HG02571 (cell line): ENCODE data around the gene HTRA3.

ENCODE experiments used
- ATAC-seq: cut with Tn5 transposase; IDR thresholded peaks from one replicate; pipeline ENCODE4 v1.9.1; 2021; ENCODE audit warnings: mild to moderate bottlenecking, moderate library complexity; ENCODE audit not compliant: unreplicated experiment

Gene HTRA3

DNA sequence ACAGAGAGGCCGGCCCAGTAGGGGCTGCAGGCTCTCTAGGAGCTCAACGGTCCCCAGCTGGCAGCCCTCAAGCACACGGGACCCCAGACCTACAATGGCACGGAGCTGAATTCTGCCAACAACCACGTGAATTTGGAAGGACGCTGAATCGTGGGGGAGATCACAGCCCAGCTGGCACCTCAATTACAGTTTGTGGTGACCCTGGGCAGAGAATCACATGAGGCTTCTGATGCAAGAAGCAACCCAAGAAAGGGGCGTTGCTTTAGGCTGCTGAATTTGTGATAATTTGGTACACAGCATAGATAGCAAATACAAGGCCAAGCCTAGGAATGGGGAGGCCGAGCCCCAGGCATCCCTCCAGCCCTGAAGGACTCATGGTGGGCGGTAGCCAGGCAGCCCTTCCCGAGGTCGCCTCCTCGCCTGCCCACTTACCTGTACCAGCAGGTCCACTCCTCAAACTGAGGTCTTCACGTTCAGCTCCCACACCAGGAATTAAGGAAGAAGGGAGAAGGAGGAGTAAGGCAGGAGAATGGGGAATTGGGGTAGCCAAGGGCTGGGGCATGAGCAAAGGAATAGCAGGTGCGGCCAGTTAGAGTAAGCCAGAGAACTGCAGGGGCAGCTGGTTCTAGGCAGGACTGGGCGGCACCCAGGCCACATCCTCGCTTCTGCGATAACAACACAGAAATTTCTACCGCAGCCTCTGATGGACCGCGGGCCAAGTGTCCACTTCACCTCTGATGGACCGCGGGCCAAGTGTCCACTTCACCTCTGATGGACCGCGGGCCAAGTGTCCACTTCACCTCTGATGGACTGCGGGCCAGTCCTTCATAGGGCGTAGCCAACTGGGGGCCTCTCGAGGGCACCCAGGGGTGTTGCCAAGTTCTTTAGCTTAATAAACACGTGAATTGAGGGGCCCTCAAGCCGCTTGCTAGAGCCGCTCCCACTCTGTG, 23.4 kb upstream of the HTRA3 start:
- ATAC-seq: no peak

DNA sequence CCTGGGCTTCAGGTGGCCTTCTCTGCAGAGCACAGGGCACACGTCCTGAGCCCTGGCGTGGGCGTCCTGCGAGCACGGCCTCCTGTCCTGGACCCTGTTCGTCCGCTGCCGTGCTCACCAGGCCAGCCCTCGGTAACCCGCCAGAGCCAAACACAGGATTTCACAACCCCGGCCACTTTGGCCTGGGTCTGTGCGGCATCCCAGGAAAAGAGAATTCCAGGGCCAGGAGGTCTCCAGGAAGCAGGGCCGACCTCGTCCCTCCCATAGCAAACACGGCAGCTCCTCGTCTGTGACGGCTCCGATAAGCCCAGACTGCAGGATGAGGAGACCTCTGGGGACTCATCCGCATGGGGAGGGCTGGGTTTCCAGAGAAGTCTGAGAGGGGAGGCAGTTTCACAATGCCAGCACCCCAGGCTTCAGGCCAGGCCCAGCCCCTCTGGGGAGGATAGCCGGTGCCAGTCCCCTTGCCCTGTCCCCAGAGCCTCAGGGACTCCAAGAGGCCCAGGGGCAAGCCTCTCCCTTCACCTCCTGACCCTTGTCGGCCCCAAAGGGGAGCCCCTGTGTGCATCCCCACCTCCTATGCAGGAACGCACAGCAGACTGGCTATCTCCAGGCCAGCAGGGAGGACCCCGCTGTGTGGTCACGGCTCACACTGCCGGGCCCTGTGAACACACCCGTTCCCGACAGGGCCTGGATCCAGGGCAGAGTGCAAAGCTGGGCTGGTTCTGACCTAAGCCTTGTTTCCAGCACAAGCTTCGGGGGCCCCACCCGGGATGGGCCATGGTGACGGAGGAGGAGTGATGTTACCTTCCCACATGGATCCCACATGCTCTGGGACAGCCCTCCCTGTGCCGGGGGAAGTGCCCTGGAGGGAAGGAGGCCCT, 22.3 kb upstream of the HTRA3 start:
- no peak for ATAC-seq

GRCh38 chr4:8248091-8248490, 21.5 kb upstream of the HTRA3 start:
- no peak for ATAC-seq

DNA sequence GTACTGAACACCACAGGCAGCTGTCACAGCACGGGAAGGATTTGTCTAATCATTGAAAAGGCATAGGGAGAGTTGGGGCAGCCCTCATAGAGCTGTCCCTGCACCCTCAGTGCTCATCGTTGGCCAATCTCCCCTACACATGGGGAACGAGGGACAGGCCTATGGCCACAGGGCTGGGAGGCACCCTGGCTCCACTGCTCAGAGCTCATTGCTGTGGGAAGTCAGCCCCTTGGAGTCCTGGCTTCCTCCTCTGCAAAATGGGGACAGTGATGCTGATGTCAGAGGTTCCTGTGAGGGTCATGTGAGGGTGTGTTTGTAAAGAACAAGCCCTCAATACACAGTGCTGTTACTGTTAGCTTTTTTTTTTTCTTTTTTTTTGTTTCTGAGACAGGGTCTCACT, 19.3 kb upstream of the HTRA3 start:
- ATAC-seq: no peak

DNA sequence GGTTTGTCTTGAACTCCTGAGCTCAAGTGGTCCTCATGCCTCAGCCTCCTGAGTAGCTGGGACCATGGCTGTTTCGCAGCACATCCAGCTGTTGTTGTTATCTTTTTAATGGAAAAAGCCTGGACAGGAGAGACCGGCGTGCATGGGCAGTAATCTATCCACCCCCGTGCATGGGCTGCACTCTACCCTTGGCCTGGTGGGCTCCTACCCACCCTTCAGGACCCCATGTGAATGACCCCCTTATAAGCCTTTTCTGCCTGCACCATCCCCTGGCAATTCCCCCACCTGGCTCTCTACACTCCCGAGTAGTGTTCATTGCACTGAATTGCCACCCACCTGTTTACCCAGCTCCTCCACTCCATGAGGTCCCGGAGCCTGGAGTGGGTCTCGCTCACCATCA, 18.9 kb upstream of the HTRA3 start:
- ATAC-seq: no peak

- ATAC-seq: no peak
These were observed 18.3 kb upstream of the HTRA3 start for GRCh38 chr4:8251110-8251883.

GRCh38 chr4:8252301-8253173, 17.0 kb upstream of the HTRA3 start:
- no peak for ATAC-seq

DNA sequence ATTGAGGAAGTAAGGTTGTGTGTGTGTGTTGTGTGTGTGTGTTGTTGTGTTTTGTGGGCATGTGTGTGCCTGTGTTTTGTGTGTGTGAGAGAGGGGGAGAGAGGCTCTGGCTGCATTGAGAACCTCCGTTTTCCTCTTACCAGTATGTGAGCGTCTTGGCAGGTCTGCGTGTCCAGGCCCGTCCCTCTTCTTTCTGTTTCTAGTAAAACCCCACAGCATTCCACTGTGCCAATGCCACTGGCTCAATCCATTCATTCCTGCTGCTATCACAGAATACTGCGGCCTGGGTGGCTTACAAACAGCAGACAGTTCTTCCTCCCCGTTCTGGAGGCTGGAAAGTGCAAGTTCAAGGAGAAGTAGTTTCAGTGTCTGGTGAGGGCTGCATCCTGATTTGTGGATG, 15.5 kb upstream of the HTRA3 start:
- ATAC-seq: no peak

GRCh38 chr4:8255698-8256441, 13.7 kb upstream of the HTRA3 start:
- no peak for ATAC-seq

GRCh38 chr4:8257854-8258253, 11.7 kb upstream of the HTRA3 start:
- no peak for ATAC-seq

GRCh38 chr4:8258552-8259212, 10.9 kb upstream of the HTRA3 start:
- ATAC-seq: no peak

DNA sequence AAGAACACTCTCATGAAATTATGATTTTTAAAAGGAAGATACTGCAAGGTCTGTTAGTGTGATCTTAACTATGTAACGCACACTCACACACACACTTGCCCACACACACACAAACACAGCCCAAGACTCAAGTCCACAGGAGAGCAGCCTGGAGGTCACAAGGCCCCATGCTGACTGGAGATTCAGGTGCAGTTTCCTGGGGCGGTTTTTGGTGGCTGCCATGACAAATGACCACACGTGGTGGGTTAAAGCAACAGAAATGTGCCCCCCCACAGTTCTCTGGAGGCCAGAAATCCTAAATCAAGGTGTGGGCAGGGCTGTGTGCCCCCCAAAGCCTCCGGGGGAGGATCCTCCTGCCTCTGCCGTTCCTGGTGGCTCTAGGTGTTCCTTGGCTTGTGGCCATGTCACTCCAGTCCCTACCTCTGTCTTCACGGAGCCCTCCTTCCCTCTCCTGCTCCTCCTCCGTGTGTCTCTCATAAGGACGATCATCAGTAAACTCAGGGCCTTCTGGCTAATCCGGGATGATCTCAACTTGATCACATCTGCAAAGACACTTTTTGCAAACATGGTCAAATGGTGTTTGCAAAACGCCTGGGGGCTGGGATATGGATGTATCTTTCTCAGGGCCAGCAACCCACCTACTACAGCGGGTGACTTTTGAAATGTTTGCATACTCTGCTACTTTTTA, 9.7 kb upstream of the HTRA3 start:
- ATAC-seq: no peak

- ATAC-seq: no peak
These were observed 8.9 kb upstream of the HTRA3 start for GRCh38 chr4:8260656-8261111.

DNA sequence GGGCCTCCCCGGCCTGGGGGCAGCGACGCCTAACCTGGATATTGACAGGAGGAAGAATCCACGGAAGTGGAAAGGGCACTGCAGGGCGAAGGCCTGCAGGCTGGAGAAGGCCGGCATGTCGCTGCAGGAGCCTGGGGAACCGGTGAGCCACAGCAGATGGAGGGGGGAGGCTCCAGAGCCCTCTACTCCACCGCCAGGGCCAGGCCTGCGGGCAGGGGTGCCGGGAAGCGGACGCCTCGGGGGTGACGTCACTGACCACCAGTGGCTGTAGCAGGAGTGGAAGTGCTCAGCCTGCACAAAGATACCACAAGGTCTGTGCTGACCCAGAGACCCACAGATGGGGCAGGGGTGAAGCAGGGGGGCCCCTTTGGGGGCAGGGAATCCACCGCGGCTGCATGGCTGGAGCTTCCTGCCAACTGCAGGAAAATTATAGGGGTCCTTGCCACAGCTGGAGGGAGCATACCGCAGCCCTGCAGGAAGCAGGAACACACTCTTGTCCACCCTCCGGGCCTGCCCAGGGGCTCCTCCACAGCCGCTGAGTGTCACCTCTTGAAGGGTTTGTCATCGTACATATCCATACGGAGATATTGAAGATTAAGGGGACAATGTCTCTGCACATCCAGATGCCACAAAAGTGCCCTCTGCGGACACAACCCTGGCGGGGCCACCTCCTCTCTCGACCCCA, 7.6 kb upstream of the HTRA3 start:
- ATAC-seq: no peak

DNA sequence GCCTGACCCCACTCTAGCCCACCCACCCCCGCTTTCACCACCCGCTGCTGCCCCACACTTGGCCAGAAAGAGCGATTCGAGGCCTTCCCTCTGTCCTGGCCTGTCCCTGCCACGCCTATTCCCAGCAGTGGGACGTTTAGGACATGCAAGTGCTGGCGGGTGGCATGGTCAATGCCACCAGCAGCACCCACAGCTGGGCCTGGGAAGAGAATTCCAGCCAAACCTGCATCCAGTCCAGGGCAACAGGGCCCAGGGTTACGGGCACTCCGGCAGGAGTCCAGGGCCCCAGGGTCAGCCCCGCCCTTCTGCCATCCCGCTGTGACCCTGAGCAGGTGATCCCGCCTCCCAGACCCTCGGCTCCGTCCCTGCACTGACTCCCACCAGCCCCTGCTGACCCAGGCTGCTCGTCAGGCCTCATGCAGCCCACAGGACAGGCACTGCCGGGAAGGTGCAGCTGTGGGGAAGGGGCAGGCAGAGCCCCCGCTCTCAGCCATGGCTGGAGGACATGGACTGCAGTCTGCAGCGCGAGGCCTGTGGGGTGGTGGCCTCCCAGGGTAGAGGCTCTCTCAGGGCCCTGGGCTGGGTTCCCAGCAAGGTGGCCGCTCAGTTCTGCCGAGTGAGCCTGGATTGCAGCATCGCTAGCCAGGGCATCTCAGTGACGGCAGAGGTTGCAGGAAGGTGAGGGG, 6.8 kb upstream of the HTRA3 start:
- no peak for ATAC-seq

DNA sequence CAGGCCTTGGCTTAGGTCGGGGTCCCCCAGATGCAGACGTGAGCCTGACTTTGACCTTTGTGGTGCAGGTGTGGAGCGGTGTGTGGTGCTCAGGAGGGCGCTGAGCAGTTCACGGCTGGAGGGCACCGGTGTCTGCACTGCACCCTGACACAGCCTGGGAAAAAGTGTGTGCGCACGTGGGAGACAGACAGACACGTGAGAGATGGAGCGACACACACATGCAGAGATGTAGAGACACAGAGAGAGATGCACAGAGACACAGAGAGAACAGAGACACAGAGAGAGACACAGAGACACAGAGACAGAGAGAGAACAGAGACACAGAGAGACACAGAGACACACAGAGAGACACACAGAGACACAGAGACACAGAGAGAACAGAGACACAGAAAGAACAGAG, 6.2 kb upstream of the HTRA3 start:
- no peak for ATAC-seq

- no peak for ATAC-seq
These were observed 5.4 kb upstream of the HTRA3 start for GRCh38 chr4:8264106-8264505.
